HepG2 (cell line): ENCODE measurements around the gene IGFBP6. TPM values are rescaled to one million over a fixed set of nuclear protein-coding genes. Genes with fewer than 3 reads are reported as not detected.

ENCODE experiments used
- ATAD3A ChIP-seq: sonication (generic); formaldehyde crosslinking; IDR thresholded peaks from 2 replicates; pipeline ENCODE4 v1.4.0; 2020; ENCODE audit warnings: missing genetic modification reagents
- CREBL2 ChIP-seq: sonication (generic); formaldehyde crosslinking; IDR thresholded peaks from 2 replicates; pipeline ENCODE4 v1.8.1; 2023; ENCODE audit warnings: missing genetic modification reagents, mild to moderate bottlenecking, borderline replicate concordance
- E2F2 ChIP-seq: sonication (generic); formaldehyde crosslinking; IDR thresholded peaks from 2 replicates; pipeline ENCODE4 v1.4.0; 2020; ENCODE audit warnings: missing genetic modification reagents, borderline replicate concordance
- FUBP1 ChIP-seq: sonication (generic); formaldehyde crosslinking; IDR thresholded peaks from 2 replicates; pipeline ENCODE4 v1.5.1; 2020; ENCODE audit warnings: missing genetic modification reagents, mild to moderate bottlenecking, borderline replicate concordance
- GRHL1 ChIP-seq: sonication (generic); formaldehyde crosslinking; conservative IDR thresholded peaks from 2 replicates; pipeline ENCODE4 v1.8.0; 2022; ENCODE audit warnings: missing genetic modification reagents
- HNRNPK ChIP-seq: fragments of 200-400 bp; formaldehyde crosslinking; IDR thresholded peaks from 2 replicates; pipeline ENCODE4 v1.6.1; 2018; ENCODE audit warnings: low read length, low read depth, moderate library complexity, mild to moderate bottlenecking; ENCODE audit not compliant: poor library complexity, severe bottlenecking
- KMT2A ChIP-seq: sonication (generic); formaldehyde crosslinking; IDR thresholded peaks from 2 replicates; pipeline ENCODE4 v1.4.0; 2020; ENCODE audit warnings: missing genetic modification reagents
- NFIB ChIP-seq: sonication (generic); formaldehyde crosslinking; IDR thresholded peaks from 2 replicates; pipeline ENCODE4 v1.9.0; 2021; ENCODE audit warnings: missing genetic modification reagents, mild to moderate bottlenecking, borderline replicate concordance
- NFYC ChIP-seq: IDR thresholded peaks from 2 replicates; pipeline ENCODE4 v1.6.1; 2016; ENCODE audit warnings: missing genetic modification reagents, missing compliant biosample characterization
- PHF5A ChIP-seq: IDR thresholded peaks from one replicate; pipeline ENCODE4 v1.6.1; 2018; ENCODE audit warnings: low read depth, missing genetic modification reagents; ENCODE audit not compliant: unreplicated experiment
- RCOR2 ChIP-seq: IDR thresholded peaks from 2 replicates; pipeline ENCODE4 v1.6.1; 2016; ENCODE audit warnings: missing biosample characterization, missing genetic modification reagents
- RFX1 ChIP-seq: fragments of 450-650 bp; IDR thresholded peaks from 2 replicates; pipeline ENCODE4 v1.6.1; 2017
- ZBTB21 ChIP-seq: sonication (generic); formaldehyde crosslinking; IDR thresholded peaks from 2 replicates; pipeline ENCODE4 v1.4.0; 2020; ENCODE audit warnings: missing genetic modification reagents
- ZNF180 ChIP-seq: sonication (generic); formaldehyde crosslinking; IDR thresholded peaks from 2 replicates; pipeline ENCODE4 v1.4.0; 2020; ENCODE audit warnings: low read depth, missing genetic modification reagents, borderline replicate concordance
- ZNF256 ChIP-seq: sonication (generic); formaldehyde crosslinking; conservative IDR thresholded peaks from 2 replicates; pipeline ENCODE4 v1.4.0; 2020; ENCODE audit warnings: missing genetic modification reagents
- ZNF431 ChIP-seq: sonication (generic); formaldehyde crosslinking; IDR thresholded peaks from 2 replicates; pipeline ENCODE4 v1.9.0; 2022; ENCODE audit warnings: missing genetic modification reagents, low read depth, mild to moderate bottlenecking, borderline replicate concordance
- ZNF678 ChIP-seq: sonication (generic); formaldehyde crosslinking; IDR thresholded peaks from 2 replicates; pipeline ENCODE4 v1.4.0; 2020; ENCODE audit warnings: mild to moderate bottlenecking, missing genetic modification reagents
- polyA plus RNA-seq, 8 experiments: library from polyadenylated mRNA; depleted of rRNA in 3 of 8; stranded (reverse) in 7 of 8; unstranded in 1 of 8; fragments of >200 nt; fragmentation: Illumina TruSeq in 4 of 8; extraction: Trizol in 4 of 8; gene quantifications; 2 replicates each; pipeline versions ENCODE4 v1.2.1 to v1.2.3, GENCODE V29; 2011 to 2016; ENCODE audit warnings: low read depth in 4 of 8, missing spikeins in 1 of 8, mixed read lengths in 1 of 8; ENCODE audit not compliant: insufficient read depth in 1 of 8
- total RNA-seq, 5 experiments: library from RNA; depleted of rRNA; stranded (reverse); fragments of >200 nt; fragmentation: Illumina TruSeq; extraction: Trizol; gene quantifications; 2 replicates each; pipeline ENCODE4 v1.2.3, GENCODE V29; 2016; ENCODE audit warnings: low read depth in 1 of 5
- TF ChIP-seq, protein P1 (sequence below): sonication (generic); formaldehyde crosslinking; conservative IDR thresholded peaks from 2 replicates; pipeline ENCODE4 v1.5.0; 2020; ENCODE audit warnings: missing genetic modification reagents
- TF ChIP-seq, protein P2 (sequence below): IDR thresholded peaks from 2 replicates; pipeline ENCODE4 v1.6.1; 2016; ENCODE audit warnings: mild to moderate bottlenecking
- TF ChIP-seq, protein P3 (sequence below): sonication (generic); formaldehyde crosslinking; IDR thresholded peaks from 2 replicates; pipeline ENCODE4 v1.4.0; 2020; ENCODE audit warnings: mild to moderate bottlenecking, low read depth, missing genetic modification reagents

Gene IGFBP6
- total and polyA plus RNA-seq, 2 of the 13 experiments (the other 11 are each of a cell fraction or from before 2014, with no cell fraction given) = 3.9 to 25.2 TPM

DNA sequence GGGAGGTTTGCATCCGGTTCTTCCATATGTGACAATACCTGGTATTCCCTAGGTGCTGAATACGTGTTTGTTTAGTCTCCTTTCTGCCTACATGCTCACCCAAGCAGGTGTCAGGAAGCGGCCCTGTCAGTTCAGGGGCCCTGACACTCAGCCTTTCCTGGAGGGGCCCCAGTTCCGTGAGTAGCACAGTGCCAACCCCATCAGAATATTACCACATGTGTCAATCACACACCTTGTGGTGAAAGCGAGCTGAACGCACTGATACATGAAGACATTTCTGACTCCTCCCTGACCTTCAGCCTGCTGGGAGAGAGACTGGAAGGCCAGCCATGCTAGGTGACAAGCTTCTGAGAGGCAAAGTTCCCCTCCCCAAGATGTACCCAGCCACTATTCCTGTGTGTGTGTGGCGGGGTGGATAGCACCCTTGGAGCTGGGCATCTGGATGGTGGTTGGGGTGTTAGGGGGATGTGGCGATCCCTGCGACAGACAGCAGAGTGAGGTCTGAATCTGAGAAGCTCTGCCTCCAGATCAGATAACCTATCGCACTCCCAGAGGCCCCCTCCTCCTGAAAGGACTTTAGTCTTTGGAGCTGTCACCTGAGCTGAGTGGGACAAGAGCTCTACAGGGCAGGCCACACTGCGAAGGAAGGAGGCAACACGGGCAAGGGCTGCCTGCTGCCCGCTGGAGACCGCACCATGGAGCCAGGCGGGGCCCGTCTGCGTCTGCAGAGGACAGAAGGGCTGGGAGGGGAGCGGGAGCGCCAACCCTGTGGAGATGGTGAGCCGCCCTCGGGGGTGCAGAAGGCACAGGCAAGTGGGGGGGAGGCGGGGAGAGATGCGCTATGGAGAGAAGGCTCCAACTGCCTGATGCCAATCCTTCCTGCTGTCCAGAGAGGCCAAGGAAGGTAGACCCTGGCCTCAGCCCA is 5.7 kb downstream of the IGFBP6 start, which contains the start of gene SOAT2 (continued):
- no peak for TF ChIP-seq ZNF256 (CRISPR knock-in tag)
- TF ChIP-seq NFYC (CRISPR knock-in tag) = no peak
- TF ChIP-seq, protein P1, sequence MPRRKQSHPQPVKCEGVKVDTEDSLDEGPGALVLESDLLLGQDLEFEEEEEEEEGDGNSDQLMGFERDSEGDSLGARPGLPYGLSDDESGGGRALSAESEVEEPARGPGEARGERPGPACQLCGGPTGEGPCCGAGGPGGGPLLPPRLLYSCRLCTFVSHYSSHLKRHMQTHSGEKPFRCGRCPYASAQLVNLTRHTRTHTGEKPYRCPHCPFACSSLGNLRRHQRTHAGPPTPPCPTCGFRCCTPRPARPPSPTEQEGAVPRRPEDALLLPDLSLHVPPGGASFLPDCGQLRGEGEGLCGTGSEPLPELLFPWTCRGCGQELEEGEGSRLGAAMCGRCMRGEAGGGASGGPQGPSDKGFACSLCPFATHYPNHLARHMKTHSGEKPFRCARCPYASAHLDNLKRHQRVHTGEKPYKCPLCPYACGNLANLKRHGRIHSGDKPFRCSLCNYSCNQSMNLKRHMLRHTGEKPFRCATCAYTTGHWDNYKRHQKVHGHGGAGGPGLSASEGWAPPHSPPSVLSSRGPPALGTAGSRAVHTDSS (CRISPR knock-in tag) = no peak
- no peak for TF ChIP-seq HNRNPK
- TF ChIP-seq, protein P2, sequence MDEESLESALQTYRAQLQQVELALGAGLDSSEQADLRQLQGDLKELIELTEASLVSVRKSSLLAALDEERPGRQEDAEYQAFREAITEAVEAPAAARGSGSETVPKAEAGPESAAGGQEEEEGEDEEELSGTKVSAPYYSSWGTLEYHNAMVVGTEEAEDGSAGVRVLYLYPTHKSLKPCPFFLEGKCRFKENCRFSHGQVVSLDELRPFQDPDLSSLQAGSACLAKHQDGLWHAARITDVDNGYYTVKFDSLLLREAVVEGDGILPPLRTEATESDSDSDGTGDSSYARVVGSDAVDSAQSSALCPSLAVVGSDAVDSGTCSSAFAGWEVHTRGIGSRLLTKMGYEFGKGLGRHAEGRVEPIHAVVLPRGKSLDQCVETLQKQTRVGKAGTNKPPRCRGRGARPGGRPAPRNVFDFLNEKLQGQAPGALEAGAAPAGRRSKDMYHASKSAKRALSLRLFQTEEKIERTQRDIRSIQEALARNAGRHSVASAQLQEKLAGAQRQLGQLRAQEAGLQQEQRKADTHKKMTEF (CRISPR knock-in tag) = no peak
- TF ChIP-seq, protein P3, sequence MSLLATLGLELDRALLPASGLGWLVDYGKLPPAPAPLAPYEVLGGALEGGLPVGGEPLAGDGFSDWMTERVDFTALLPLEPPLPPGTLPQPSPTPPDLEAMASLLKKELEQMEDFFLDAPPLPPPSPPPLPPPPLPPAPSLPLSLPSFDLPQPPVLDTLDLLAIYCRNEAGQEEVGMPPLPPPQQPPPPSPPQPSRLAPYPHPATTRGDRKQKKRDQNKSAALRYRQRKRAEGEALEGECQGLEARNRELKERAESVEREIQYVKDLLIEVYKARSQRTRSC (CRISPR knock-in tag) = no peak
- TF ChIP-seq RFX1 = no peak
- no peak for TF ChIP-seq RCOR2 (CRISPR knock-in tag)
- TF ChIP-seq CREBL2 (CRISPR knock-in tag) = no peak
- no peak for TF ChIP-seq ATAD3A (CRISPR knock-in tag)
- TF ChIP-seq E2F2 (CRISPR knock-in tag) = no peak
- no peak for TF ChIP-seq GRHL1 (CRISPR knock-in tag)
- no peak for TF ChIP-seq ZBTB21 (CRISPR knock-in tag)
- 0 out of 2 replicates have a peak, but pooled peaks have one; percentile 25 for TF ChIP-seq KMT2A (CRISPR knock-in tag)
- TF ChIP-seq PHF5A (CRISPR knock-in tag) = peak; percentile 45
- no peak for TF ChIP-seq NFIB (CRISPR knock-in tag)
- no peak for TF ChIP-seq ZNF180 (CRISPR knock-in tag)
- peak; percentile 96 for TF ChIP-seq ZNF431 (CRISPR knock-in tag)
- TF ChIP-seq ZNF678 (CRISPR knock-in tag) = peak; percentile 75; the same call in 1 of the 2 replicates
- no peak for TF ChIP-seq FUBP1 (CRISPR knock-in tag)
